GM23338 (cell line): ENCODE results near the gene GHRHR.

Experiments used
- CTCF ChIP-seq, 2 experiments: fragments of 200-600 bp in 1 of 2; sonication (generic) in 1 of 2; conservative IDR thresholded peaks; 2 replicates each; pipeline versions ENCODE4 v1.5.1 to v1.6.1; 2016 to 2017; ENCODE audit warnings: antibody characterized with exemption in 2 of 2, low read depth in 2 of 2, mild to moderate bottlenecking in 2 of 2, moderate library complexity in 1 of 2
- EZH2 ChIP-seq: fragments of 200-600 bp; sonication (generic); IDR thresholded peaks from one replicate; pipeline ENCODE4 v1.8.0; 2017; ENCODE audit warnings: antibody characterized with exemption, mild to moderate bottlenecking, low read depth; ENCODE audit not compliant: unreplicated experiment
- EZH2phosphoT487 ChIP-seq: fragments of 200-600 bp; sonication (generic); IDR thresholded peaks from one replicate; pipeline ENCODE4 v1.8.1; 2018; ENCODE audit warnings: antibody characterized with exemption; ENCODE audit not compliant: unreplicated experiment
- POLR2AphosphoS5 ChIP-seq: IDR thresholded peaks from 2 replicates; pipeline ENCODE4 v1.6.1; 2016; ENCODE audit warnings: antibody characterized with exemption, low read depth
- REST ChIP-seq: IDR thresholded peaks from one replicate; pipeline ENCODE4 v1.6.1; 2018; ENCODE audit warnings: antibody characterized with exemption; ENCODE audit not compliant: unreplicated experiment
- ZNF331 ChIP-seq: fragments of 250-450 bp; sonication (Bioruptor Pico); IDR thresholded peaks from 2 replicates; pipeline ENCODE4 v1.5.0; 2020; ENCODE audit warnings: low read depth, mild to moderate bottlenecking, moderate library complexity

- TF ChIP-seq CTCF (conservative IDR thresholded peaks at IDR 0.05; ENCODE audit: low read depth in 2 of 2) = no peak
- TF ChIP-seq EZH2 = no peak
- TF ChIP-seq POLR2AphosphoS5 = no peak
- TF ChIP-seq REST = no peak
- TF ChIP-seq ZNF331 (CRISPR knock-in tag) = no peak
- TF ChIP-seq EZH2phosphoT487 = no peak
These were observed 15.3 kb downstream of the GHRHR start for GRCh38 chr7:30979027-30979426.
